GM21825 (cell line): Measurements from ENCODE around the gene BCL11B.

Source experiments
- ATAC-seq: cut with Tn5 transposase; IDR thresholded peaks from one replicate; pipeline ENCODE4 v1.9.1; 2021; ENCODE audit warnings: mild to moderate bottlenecking, moderate library complexity; ENCODE audit not compliant: unreplicated experiment

Gene BCL11B

GRCh38 chr14:99203080-99203479 is 68.9 kb downstream of the BCL11B start:
- ATAC-seq: no peak

- ATAC-seq: no peak
Measured at GRCh38 chr14:99202516-99202915, 69.5 kb downstream of the BCL11B start.

- no peak for ATAC-seq
Measured at GRCh38 chr14:99201351-99202073, 70.5 kb downstream of the BCL11B start.

GRCh38 chr14:99200654-99201005 is 71.4 kb downstream of the BCL11B start:
- ATAC-seq: no peak

GRCh38 chr14:99199846-99200653 is 71.9 kb downstream of the BCL11B start:
- ATAC-seq: no peak

- ATAC-seq: no peak
Measured at GRCh38 chr14:99198746-99199502, 73.1 kb downstream of the BCL11B start.

GRCh38 chr14:99196310-99196650 is 75.7 kb downstream of the BCL11B start:
- ATAC-seq: no peak

- ATAC-seq: no peak
Measured at GRCh38 chr14:99195602-99196309, 76.2 kb downstream of the BCL11B start.

GRCh38 chr14:99194736-99195135 is 77.3 kb downstream of the BCL11B start:
- no peak for ATAC-seq

- no peak for ATAC-seq
Measured at GRCh38 chr14:99194136-99194535, 77.9 kb downstream of the BCL11B start.

- ATAC-seq: no peak
Measured at GRCh38 chr14:99192830-99193229, 79.2 kb downstream of the BCL11B start.

- ATAC-seq: no peak
Measured at GRCh38 chr14:99192028-99192621, 79.9 kb downstream of the BCL11B start.

- ATAC-seq: no peak
Measured at GRCh38 chr14:99191395-99192027, 80.5 kb downstream of the BCL11B start.

- no peak for ATAC-seq
Measured at GRCh38 chr14:99190696-99191394, 81.2 kb downstream of the BCL11B start.

GRCh38 chr14:99189201-99189801 is 82.7 kb downstream of the BCL11B start:
- ATAC-seq: no peak

GRCh38 chr14:99188731-99189191 is 83.2 kb downstream of the BCL11B start:
- no peak for ATAC-seq

GRCh38 chr14:99187858-99188257 is 84.1 kb downstream of the BCL11B start:
- no peak for ATAC-seq

GRCh38 chr14:99186956-99187690 is 84.9 kb downstream of the BCL11B start:
- no peak for ATAC-seq
